K562 (cell line): ENCODE results near the gene ODC1. TPM values are rescaled to one million over a fixed set of nuclear protein-coding genes. Genes with fewer than 3 reads are reported as not detected.

Experiments
- ATAC-seq: fragments of 200-7000 bp; cut with Tn5 transposase; 3 replicates; pipeline ENCODE4 v1.9.1; 2020; ENCODE audit warnings: moderate library complexity
- BruUV-seq: library from RNA; stranded (reverse); fragments of 400-500 nt; replicated peaks from 2 replicates; lab custom pipeline; 2021; lab: Mats Ljungman, UMichigan
- CTCF ChIA-PET: fragments of 300-600 bp; formaldehyde crosslinking; extraction: SDS; loops from one replicate; lab custom pipeline; 2021; ENCODE audit warnings: low intra/inter-chr PET ratio; lab: Yijun Ruan, JAX
- POLR2A ChIA-PET: fragments of 300-600, 350-650 bp; sonication (Branson Sonifier 250); formaldehyde crosslinking; extraction: SDS; loops from one replicate; lab custom pipeline; 2021; ENCODE audit warnings: antibody characterized with exemption, inconsistent platforms; lab: Yijun Ruan, JAX
- DNase-seq, 4 experiments: peaks; one replicate each; pipeline versions ENCODE4 v3.0.0 to v3.0.0-alpha.2; 2011 to 2018; ENCODE audit warnings: low spot score in 3 of 4, mixed read lengths in 3 of 4; ENCODE audit errors: extremely low read depth in 1 of 4
- FAIRE-seq: peaks from 2 replicates; lab custom pipeline; 2011; peaks lifted over from hg19 to GRCh38; lab: Jason Lieb, UNC
- H2AFZ ChIP-seq: 2 replicates; pipeline ENCODE4 v1.6.0; 2011; ENCODE audit warnings: low read depth, low read length, control low read depth, inconsistent platforms
- H3K27ac ChIP-seq: fragments of 200-600 bp; 3 replicates; pipeline ENCODE4 v1.8.0; 2011; ENCODE audit warnings: low read depth, mild to moderate bottlenecking, control low read depth, inconsistent platforms, low read length, moderate library complexity, mixed read lengths; ENCODE audit errors: extremely low read depth
- H3K27me3 ChIP-seq, 2 experiments: fragments of 300-600 bp in 1 of 2; 2 replicates in 1 of 2; 3 replicates in 1 of 2; pipeline versions ENCODE4 v1.6.0 to v1.8.0; 2011; ENCODE audit warnings: inconsistent platforms in 2 of 2, low read length in 2 of 2, mild to moderate bottlenecking in 1 of 2, mixed read lengths in 1 of 2, moderate library complexity in 1 of 2; ENCODE audit not compliant: control insufficient read depth in 2 of 2, insufficient read depth in 2 of 2
- H3K36me3 ChIP-seq: fragments of 300-600 bp; 3 replicates; pipeline ENCODE4 v1.8.0; 2011; ENCODE audit warnings: mild to moderate bottlenecking, low read length, inconsistent platforms; ENCODE audit not compliant: control insufficient read depth, insufficient read depth
- H3K4me1 ChIP-seq, 2 experiments: fragments of 200-600 bp in 1 of 2; replicated peaks in 1 of 2; 2 replicates in 1 of 2; 3 replicates in 1 of 2; pipeline versions ENCODE4 v1.5.1 to v1.8.0; 2011; ENCODE audit warnings: inconsistent platforms in 2 of 2, low read length in 2 of 2, mild to moderate bottlenecking in 1 of 2, mixed read lengths in 1 of 2, moderate library complexity in 1 of 2; ENCODE audit not compliant: control insufficient read depth in 2 of 2, insufficient read depth in 2 of 2
- H3K4me2 ChIP-seq: 2 replicates; pipeline ENCODE4 v1.6.1; 2011; ENCODE audit warnings: low read length, control low read depth, inconsistent platforms, mixed read lengths; ENCODE audit not compliant: insufficient read depth
- H3K4me3 ChIP-seq: fragments of 200-600 bp; sonication (generic), shearing (Covaris generic); 2 replicates; pipeline ENCODE4 v1.5.1; 2016; ENCODE audit warnings: control low read depth, inconsistent platforms
- H3K79me2 ChIP-seq: fragments of 200-600 bp; 3 replicates; pipeline ENCODE4 v1.8.0; 2011; ENCODE audit warnings: low read length, inconsistent platforms; ENCODE audit not compliant: control insufficient read depth, insufficient read depth
- H3K9ac ChIP-seq, 2 experiments: 2 replicates each; pipeline versions ENCODE4 v1.6.0 to v1.6.1; 2011; ENCODE audit warnings: low read depth in 2 of 2, low read length in 2 of 2, control low read depth in 1 of 2, inconsistent platforms in 1 of 2, mild to moderate bottlenecking in 1 of 2, mixed read lengths in 1 of 2; ENCODE audit not compliant: insufficient read depth in 1 of 2
- H3K9me1 ChIP-seq: one replicate; pipeline ENCODE4 v1.6.0; 2011; ENCODE audit warnings: inconsistent platforms, mild to moderate bottlenecking, low read length, moderate library complexity; ENCODE audit not compliant: control insufficient read depth, insufficient read depth
- H3K9me3 ChIP-seq: replicated peaks from 2 replicates; pipeline ENCODE4 v1.5.1; 2011; ENCODE audit warnings: low read depth, low read length, inconsistent platforms; ENCODE audit not compliant: control insufficient read depth, insufficient read depth
- H4K20me1 ChIP-seq: replicated peaks from 2 replicates; pipeline ENCODE4 v1.6.1; 2011; ENCODE audit warnings: low read length, inconsistent platforms, mixed read lengths; ENCODE audit not compliant: control insufficient read depth, insufficient read depth
- ATF6 ChIP-seq: sonication (generic); formaldehyde crosslinking; IDR thresholded peaks from 2 replicates; pipeline ENCODE4 v1.4.0; 2020; ENCODE audit warnings: mild to moderate bottlenecking, missing genetic modification reagents
- CBFA2T2 ChIP-seq: fragments of 450-650 bp; conservative IDR thresholded peaks from 2 replicates; pipeline ENCODE4 v1.6.1; 2017; ENCODE audit warnings: mild to moderate bottlenecking
- CEBPB ChIP-seq: fragments of 450-650 bp; IDR thresholded peaks from 2 replicates; pipeline ENCODE4 v1.6.1; 2016; ENCODE audit warnings: missing genetic modification characterization, missing compliant biosample characterization
- KLF16 ChIP-seq: IDR thresholded peaks from 2 replicates; pipeline ENCODE4 v1.6.1; 2016; ENCODE audit warnings: antibody characterized with exemption
- LCOR ChIP-seq: sonication (generic); formaldehyde crosslinking; IDR thresholded peaks from 2 replicates; pipeline ENCODE4 v1.8.0; 2022; ENCODE audit warnings: mild to moderate bottlenecking, missing genetic modification reagents
- MTA1 ChIP-seq: fragments of 450-650 bp; IDR thresholded peaks from 2 replicates; pipeline ENCODE4 v1.6.1; 2017; ENCODE audit warnings: borderline replicate concordance
- NKRF ChIP-seq: fragments of 450-650 bp; IDR thresholded peaks from 2 replicates; pipeline ENCODE4 v1.6.1; 2016; ENCODE audit warnings: borderline replicate concordance
- PCBP2 ChIP-seq: fragments of 200-400 bp; formaldehyde crosslinking; IDR thresholded peaks from 2 replicates; pipeline ENCODE4 v1.6.1; 2018; ENCODE audit warnings: low read length, low read depth, mild to moderate bottlenecking, moderate library complexity; ENCODE audit not compliant: poor library complexity, severe bottlenecking
- SIRT6 ChIP-seq: IDR thresholded peaks from one replicate; pipeline ENCODE4 v1.6.1; 2012; ENCODE audit warnings: low read depth, mild to moderate bottlenecking, control low read depth, inconsistent platforms, low read length, moderate library complexity
- SPI1 ChIP-seq: IDR thresholded peaks from 2 replicates; pipeline ENCODE4 v1.6.1; 2011; ENCODE audit warnings: low read depth, low read length, control low read depth, borderline replicate concordance
- TFAM ChIP-seq: fragments of 250-450 bp; sonication (Bioruptor Pico); conservative IDR thresholded peaks from 2 replicates; pipeline ENCODE4 v1.5.0; 2021; ENCODE audit warnings: mild to moderate bottlenecking, moderate library complexity
- VEZF1 ChIP-seq: fragments of 200-800 bp; sonication (Bioruptor generic); IDR thresholded peaks from 2 replicates; pipeline ENCODE4 v1.6.1; 2017; ENCODE audit warnings: missing genetic modification characterization, missing compliant biosample characterization
- ZBTB5 ChIP-seq: fragments of 450-650 bp; IDR thresholded peaks from 2 replicates; pipeline ENCODE4 v1.6.1; 2017; ENCODE audit warnings: antibody characterized with exemption
- ZNF124 ChIP-seq: sonication (generic); formaldehyde crosslinking; IDR thresholded peaks from 2 replicates; pipeline ENCODE4 v1.8.1; 2022; ENCODE audit warnings: missing genetic modification reagents
- ZNF24 ChIP-seq: fragments of 450-650 bp; IDR thresholded peaks from 2 replicates; pipeline ENCODE4 v1.6.1; 2016
- ZNF253 ChIP-seq: fragments of 250-450 bp; sonication (Bioruptor Pico); conservative IDR thresholded peaks from 2 replicates; pipeline ENCODE4 v1.6.1; 2021; ENCODE audit warnings: mild to moderate bottlenecking
- ZNF696 ChIP-seq: fragments of 250-450 bp; sonication (Bioruptor Pico); conservative IDR thresholded peaks from 2 replicates; pipeline ENCODE4 v1.4.0; 2020; ENCODE audit warnings: mild to moderate bottlenecking, moderate library complexity
- WGBS: fragments of 100-300 bp; shearing (Covaris generic); methylation state at CpG from one replicate; pipeline ENCODE4 v1.1.6; 2016; ENCODE audit warnings: low coverage, mixed read lengths; ENCODE audit not compliant: insufficient coverage; ENCODE audit errors: missing lambda C conversion rate; 5-methylcytosine and 5-hydroxymethylcytosine counted together
- in situ Hi-C: fragments of 300-500 bp; cut with MboI; formaldehyde crosslinking; loops from 4 replicates; pipeline ENCODE4 v1.15.0; 2018; ENCODE audit warnings: inconsistent platforms, mixed read lengths
- intact Hi-C: fragments of 100-400 bp; cut with micrococcal nuclease; formaldehyde crosslinking; loops from 2 replicates; pipeline ENCODE4 v1.14.2; 2022
- polyA plus RNA-seq, 8 experiments: library from polyadenylated mRNA; depleted of rRNA in 4 of 8; stranded (reverse) in 5 of 8; unstranded in 3 of 8; fragments of >200 nt; fragmentation: Nextera tagmentation in 2 of 8; fragmentation: Illumina TruSeq in 1 of 8; extraction: Ambion mirVana in 2 of 8; extraction: Trizol in 1 of 8; gene quantifications; 2 replicates each; pipeline versions ENCODE4 v1.2.1 to v1.2.3, GENCODE V29; 2011 to 2014; ENCODE audit warnings: inconsistent platforms in 1 of 8, missing spikeins in 1 of 8
- total RNA-seq, 7 experiments: library from RNA; depleted of rRNA in 6 of 7; stranded (reverse); fragments of >200 nt in 6 of 7; fragmentation: Illumina TruSeq in 2 of 7; extraction: Trizol in 2 of 7; gene quantifications; 2 replicates each; pipeline versions ENCODE4 v1.2.1 to v1.2.3, GENCODE V29; 2011 to 2021; ENCODE audit warnings: low replicate concordance in 1 of 7

Gene ODC1
- total and polyA plus RNA-seq, 9 of the 15 experiments (the other 6 are each of a cell fraction or from before 2014, with no cell fraction given) = 142 to 563 (median 457) TPM

- Histone ChIP-seq H3K9ac (no peak overlapping the region), H3K4me3 (no peak overlapping the region), H3K9me3 (no peaks in the 10 kb centered on the region), H3K27me3 (no peaks in the 10 kb centered on the region), H3K9me1 (no peaks in the 10 kb centered on the region), H3K79me2 (no peaks in the 10 kb centered on the region), H3K27ac (no peak overlapping the region), H2AFZ (no peak overlapping the region), H3K4me2 (no peak overlapping the region), H3K36me3 (peaks cover 12% of the 10 kb centered on the region; the same call in 1 of the 3 replicates), H3K4me1 (peaks cover 0 to 30% of the 10 kb centered on the region in 2 experiments; a peak in 4 of 5 replicates), H4K20me1 (0 out of 2 replicates have a peak, but pooled peaks cover 3% of the 10 kb centered on the region)
- FAIRE-seq = no peak
- in situ Hi-C loops = no loop called here
- ChIA-PET CTCF (no interaction called here), POLR2A (interaction anchor here (0.6 to 1.0 kb wide), 2 partner anchors 11 to 299 kb away, joined by 3 read pairs; no protein-coding TSS in a partner anchor)
- 34% methylated on average over 3 of the region's 3 CpGs for WGBS
- no peak for DNase-seq
- intact Hi-C loops = no loop called here
- BruUV-seq = no TSS peak
- no peak for ATAC-seq
- TF ChIP-seq MTA1 = no peak
- no peak for TF ChIP-seq CBFA2T2
- no peak for TF ChIP-seq ZNF24
- TF ChIP-seq SIRT6 = no peak
- no peak for TF ChIP-seq PCBP2
- TF ChIP-seq KLF16 = no peak
- no peak for TF ChIP-seq LCOR (CRISPR knock-in tag)
- TF ChIP-seq NKRF = no peak
- TF ChIP-seq SPI1 = no peak
- TF ChIP-seq ZNF124 (CRISPR knock-in tag) = no peak
- no peak for TF ChIP-seq ZNF696 (CRISPR knock-in tag)
- no peak for TF ChIP-seq VEZF1
- no peak for TF ChIP-seq CEBPB (tag)
- TF ChIP-seq TFAM (CRISPR knock-in tag) = no peak
- no peak for TF ChIP-seq ATF6
- no peak for TF ChIP-seq ZBTB5
- TF ChIP-seq ZNF253 (CRISPR knock-in tag) = no peak
These were observed 19.2 kb downstream of the ODC1 start for GRCh38 chr2:10428924-10429323.
